Smooth muscle cell of the brain vasculature (primary cell): ENCODE data around the gene RGS7.

Experiments used
- DNase-seq: peaks from one replicate; pipeline ENCODE4 v3.0.0-alpha.2; 2012; ENCODE audit warnings: low read depth, low spot score

RGS7 gene

DNA sequence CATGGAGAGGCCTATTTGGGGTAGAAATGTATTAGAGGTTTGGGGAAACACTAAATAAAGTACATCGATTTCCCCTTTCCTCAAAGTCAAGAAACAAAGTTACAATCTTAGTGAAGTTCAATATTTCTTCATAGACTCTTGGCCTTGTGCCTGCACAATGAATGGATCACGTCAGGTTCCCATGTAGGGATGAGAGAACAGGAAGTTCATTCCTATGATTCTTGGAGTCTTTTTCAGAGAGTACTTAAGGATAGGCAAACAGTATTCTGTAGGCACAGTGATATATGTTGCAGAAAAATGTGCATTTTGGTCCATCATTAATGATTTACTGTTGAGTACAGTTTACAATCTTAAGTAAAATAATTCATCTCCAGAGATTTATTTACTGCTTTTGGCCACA lies 275.5 kb downstream of the RGS7 start:
- no peak for DNase-seq

GRCh38 chr1:241079459-241079858 lies 277.5 kb downstream of the RGS7 start:
- DNase-seq, result no peak

- DNase-seq, result no peak
Observed at GRCh38 chr1:241079047-241079446, 278.0 kb downstream of the RGS7 start.

GRCh38 chr1:241077386-241078147 lies 279.4 kb downstream of the RGS7 start:
- DNase-seq, result no peak

DNA sequence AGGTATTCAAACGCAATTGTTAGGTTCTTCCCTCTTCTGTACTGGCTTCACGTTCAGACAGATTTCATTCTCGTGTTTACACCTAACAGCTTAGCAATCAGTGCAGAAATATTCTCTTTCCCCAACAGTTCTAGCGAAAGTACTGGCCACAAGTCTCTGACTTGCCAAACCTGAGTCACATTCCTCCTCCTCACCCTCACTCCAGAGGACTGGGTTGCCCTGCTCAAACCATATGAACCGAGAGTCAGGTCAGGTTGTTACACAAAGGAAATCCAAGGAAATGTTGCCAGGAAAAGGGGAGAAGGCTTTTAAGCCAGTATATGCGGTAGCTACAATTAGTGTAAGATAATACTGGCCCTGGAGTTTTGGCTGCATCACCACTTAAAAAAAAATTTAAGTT lies 282.5 kb downstream of the RGS7 start:
- no peak for DNase-seq

- no peak for DNase-seq
Observed at GRCh38 chr1:241068359-241068758, 288.6 kb downstream of the RGS7 start.

GRCh38 chr1:241063276-241063675 lies 293.7 kb downstream of the RGS7 start:
- no peak for DNase-seq

DNA sequence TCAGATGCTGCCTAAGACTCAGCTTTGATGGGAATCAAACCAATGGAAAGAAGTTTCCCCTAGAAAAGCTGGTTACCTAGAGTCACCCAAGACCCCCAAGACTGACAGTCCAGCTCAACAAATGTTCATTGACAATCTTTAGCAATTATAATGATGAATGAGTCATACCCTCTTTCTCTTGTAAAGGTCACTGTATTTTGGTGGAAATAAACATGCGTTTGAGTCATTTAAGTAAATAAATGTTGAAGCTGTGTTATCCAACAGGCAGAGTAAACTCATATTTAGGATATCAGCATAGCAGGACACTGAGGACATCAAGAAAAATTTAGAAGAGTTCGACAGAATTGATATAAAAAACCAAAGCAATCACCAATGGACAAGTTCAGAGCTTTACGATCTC lies 295.9 kb downstream of the RGS7 start:
- DNase-seq, result no peak

DNA sequence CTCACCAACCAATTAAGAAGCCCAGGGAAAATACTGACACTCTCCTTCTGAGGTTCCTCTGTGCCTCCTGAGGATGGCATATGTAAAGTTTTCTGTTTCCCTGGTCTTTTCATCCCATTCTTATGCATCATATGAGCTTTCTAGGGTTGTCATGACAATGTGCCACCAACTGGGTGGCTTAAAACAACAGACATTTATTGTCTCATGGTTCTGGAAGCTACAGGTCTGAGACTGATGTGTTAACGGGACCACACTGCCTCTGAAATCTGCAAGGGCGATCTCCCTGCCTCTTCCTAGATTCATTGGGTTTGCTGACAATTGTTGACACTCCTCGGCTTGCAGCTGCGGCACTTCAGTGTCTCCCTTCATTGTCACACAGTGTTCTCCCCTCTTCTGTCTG lies 308.4 kb downstream of the RGS7 start:
- DNase-seq, result no peak

- DNase-seq, result no peak
Observed at GRCh38 chr1:241045659-241046058, 311.3 kb downstream of the RGS7 start.

GRCh38 chr1:241034203-241034936 lies 322.6 kb downstream of the RGS7 start:
- no peak for DNase-seq

GRCh38 chr1:241024834-241025233 lies 332.2 kb downstream of the RGS7 start:
- no peak for DNase-seq

GRCh38 chr1:241022366-241022765 lies 334.6 kb downstream of the RGS7 start:
- DNase-seq, result no peak

DNA sequence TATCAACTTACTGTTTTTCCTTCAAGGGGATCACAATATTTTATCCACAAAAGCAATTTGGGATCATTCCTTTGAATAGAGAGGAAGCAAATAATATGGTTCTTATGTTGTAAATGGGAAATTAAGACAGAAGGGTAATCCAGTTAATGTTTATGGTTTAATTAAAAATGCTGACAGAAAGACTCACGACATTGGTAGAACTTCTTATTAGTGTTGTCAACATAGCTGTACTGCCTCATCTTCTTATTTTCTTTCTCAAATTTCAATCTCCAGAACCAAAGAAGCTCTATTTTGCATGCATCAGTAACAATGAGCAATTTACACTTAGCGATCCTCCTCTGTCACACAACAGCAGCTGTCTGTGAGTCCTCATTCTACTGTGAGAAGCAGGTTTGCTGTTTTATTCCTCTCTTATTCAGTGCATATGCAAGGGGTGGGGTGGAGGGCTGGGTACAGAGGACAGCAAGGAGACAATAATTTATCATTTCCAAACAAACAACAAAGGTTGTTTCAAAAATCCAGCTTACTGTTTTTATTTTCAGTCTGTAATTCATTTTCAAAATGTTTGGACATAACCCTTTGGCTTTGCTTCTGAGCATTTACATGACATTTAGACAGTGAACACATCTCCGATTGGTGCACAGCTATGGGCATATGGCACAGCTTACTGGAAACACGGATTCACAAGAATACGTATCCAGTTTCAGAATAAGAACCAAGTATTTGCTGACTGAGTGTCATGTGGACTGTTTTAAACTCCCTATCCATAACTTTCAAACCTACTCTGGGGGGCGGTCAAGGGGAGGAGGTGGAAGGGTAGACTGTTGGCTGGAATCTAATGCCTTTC lies 335.9 kb downstream of the RGS7 start:
- no peak for DNase-seq

- DNase-seq, result no peak
Observed at GRCh38 chr1:241012708-241013340, 344.2 kb downstream of the RGS7 start.

GRCh38 chr1:241007668-241008067 lies 349.3 kb downstream of the RGS7 start:
- no peak for DNase-seq

GRCh38 chr1:240999826-241000225 lies 357.2 kb downstream of the RGS7 start:
- DNase-seq, result no peak

- DNase-seq, result no peak
Observed at GRCh38 chr1:240998441-240999015, 358.5 kb downstream of the RGS7 start.

DNA sequence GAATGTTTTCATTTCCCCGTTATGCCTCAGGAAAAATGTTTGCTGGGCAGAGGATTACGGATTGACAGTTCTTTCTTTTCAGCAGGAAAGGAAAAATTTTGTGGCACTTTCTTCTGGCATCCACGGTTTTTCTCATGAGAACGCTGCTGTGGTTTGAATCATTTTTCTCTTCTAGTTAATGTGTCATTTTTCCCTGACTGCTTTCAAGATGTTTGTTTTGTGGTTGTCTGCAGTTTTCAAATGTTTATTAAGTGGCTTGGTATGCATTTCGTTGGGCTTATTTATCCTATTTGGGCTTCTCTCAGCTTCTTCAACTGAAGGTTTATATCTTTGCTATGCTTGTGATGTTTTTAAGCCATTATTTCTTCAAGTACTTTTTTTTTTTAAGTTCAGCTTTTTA lies 359.0 kb downstream of the RGS7 start:
- DNase-seq, result no peak

DNA sequence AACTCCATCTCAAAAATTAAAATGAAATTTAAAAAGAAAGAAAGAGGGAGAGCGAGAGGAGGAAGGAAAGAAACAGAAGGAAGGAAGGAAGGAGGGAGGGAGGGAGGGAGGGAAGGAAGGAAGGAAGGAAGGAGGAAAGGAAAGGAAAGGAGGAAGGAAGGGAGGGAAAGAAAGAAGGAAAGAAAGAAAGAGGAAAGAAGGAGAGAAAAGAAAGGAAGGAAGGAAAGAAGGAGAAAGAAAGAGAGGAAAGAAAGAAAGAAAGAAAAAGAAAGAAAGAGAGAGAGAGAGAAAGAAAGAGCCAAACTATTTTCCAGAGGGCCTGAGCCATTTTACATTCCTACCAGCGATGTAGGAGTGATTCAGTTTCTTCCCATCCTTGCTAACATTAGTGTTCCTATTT lies 364.0 kb downstream of the RGS7 start:
- no peak for DNase-seq

- no peak for DNase-seq
Observed at GRCh38 chr1:240991230-240991629, 365.8 kb downstream of the RGS7 start.

DNA sequence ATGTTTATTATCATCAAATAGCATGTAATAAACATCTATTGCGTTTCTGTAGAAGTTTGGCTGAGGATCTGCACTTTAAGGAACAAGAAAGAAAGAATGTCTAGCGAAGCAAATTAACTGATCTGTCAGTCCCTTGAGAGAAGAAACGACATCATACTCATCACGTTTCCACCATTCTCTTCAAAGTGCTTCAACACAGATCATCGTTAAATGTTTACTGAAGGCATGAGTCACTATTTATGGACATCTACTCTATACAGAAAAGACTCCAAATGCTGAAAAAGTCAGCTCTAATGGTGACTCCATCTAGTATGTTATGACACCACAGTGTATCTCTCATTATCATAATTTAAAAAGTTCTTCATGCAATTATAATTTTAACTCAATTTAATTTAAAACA lies 369.1 kb downstream of the RGS7 start:
- no peak for DNase-seq
